Neural cell (in vitro differentiated cells): Measurements from ENCODE around the gene ST8SIA4.

Experiments used
- POLR2AphosphoS5 ChIP-seq: IDR thresholded peaks from 2 replicates; pipeline ENCODE4 v1.6.1; 2012
- TF ChIP-seq, protein P1 (sequence below): fragments of 450-650 bp; IDR thresholded peaks from 2 replicates; pipeline ENCODE4 v1.5.1; 2014; ENCODE audit warnings: antibody characterized with exemption, mild to moderate bottlenecking, moderate library complexity; ENCODE audit not compliant: poor library complexity, severe bottlenecking

DNA sequence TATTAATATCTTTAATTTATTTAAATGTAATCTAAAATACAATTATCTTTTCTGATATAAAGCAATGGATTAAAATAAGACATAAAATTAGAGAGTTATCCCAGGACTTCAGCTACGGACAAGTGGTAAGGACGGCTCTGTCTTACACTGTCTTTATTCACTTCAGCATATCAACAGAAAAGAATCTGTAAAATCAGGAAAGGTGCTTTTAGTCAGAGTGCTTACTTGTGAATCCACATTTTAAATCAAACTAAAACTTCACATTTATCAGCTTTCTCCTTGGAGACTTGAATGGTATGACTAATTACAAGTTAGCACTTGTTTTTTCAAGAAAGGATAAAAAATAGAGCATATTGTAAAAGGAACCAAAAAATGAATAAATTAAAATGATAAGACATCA is 39.3 kb downstream of the ST8SIA4 start:
- TF ChIP-seq, protein P1, sequence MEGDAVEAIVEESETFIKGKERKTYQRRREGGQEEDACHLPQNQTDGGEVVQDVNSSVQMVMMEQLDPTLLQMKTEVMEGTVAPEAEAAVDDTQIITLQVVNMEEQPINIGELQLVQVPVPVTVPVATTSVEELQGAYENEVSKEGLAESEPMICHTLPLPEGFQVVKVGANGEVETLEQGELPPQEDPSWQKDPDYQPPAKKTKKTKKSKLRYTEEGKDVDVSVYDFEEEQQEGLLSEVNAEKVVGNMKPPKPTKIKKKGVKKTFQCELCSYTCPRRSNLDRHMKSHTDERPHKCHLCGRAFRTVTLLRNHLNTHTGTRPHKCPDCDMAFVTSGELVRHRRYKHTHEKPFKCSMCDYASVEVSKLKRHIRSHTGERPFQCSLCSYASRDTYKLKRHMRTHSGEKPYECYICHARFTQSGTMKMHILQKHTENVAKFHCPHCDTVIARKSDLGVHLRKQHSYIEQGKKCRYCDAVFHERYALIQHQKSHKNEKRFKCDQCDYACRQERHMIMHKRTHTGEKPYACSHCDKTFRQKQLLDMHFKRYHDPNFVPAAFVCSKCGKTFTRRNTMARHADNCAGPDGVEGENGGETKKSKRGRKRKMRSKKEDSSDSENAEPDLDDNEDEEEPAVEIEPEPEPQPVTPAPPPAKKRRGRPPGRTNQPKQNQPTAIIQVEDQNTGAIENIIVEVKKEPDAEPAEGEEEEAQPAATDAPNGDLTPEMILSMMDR = no peak
- TF ChIP-seq POLR2AphosphoS5 = no peak
